LNCAP (cell line): ENCODE measurements around the gene LUC7L.
"Not testable (repeated sequence)": the region's sequence is repeated elsewhere in the genome, so short reads cannot be mapped to it uniquely, and the experiment has no call there.

Experiments
- CTCF ChIP-seq: fragments of 450-650 bp; IDR thresholded peaks from 2 replicates; pipeline ENCODE4 v1.5.1; 2017; ENCODE audit warnings: mild to moderate bottlenecking

Gene LUC7L

GRCh38 chr16:176477-177382 is 52.5 kb downstream of the LUC7L start, which contains the start of gene HBA1:
Gene HBA1 (plus strand): TSS chr16:176680. CDS start chr16:176717, 37 bp downstream.
- TF ChIP-seq CTCF, result not testable (repeated sequence)

- no peak for TF ChIP-seq CTCF
These were observed 54.0 kb downstream of the LUC7L start for GRCh38 chr16:175011-175949.

- TF ChIP-seq CTCF, result not testable (repeated sequence)
These were observed 56.8 kb downstream of the LUC7L start, which contains the start of gene HBA2 for GRCh38 chr16:172374-172941. Gene HBA2 (plus strand): TSS chr16:172876. CDS start chr16:172913, 37 bp downstream.

GRCh38 chr16:170788-171187 is 58.5 kb downstream of the LUC7L start:
- no peak for TF ChIP-seq CTCF

GRCh38 chr16:169014-169413 is 60.2 kb downstream of the LUC7L start:
- TF ChIP-seq CTCF, result no peak

GRCh38 chr16:168424-168823 is 60.8 kb downstream of the LUC7L start:
- TF ChIP-seq CTCF, result no peak

- TF ChIP-seq CTCF, result no peak
These were observed 62.0 kb downstream of the LUC7L start for GRCh38 chr16:167122-167690.
